Activated CD4-positive, alpha-beta T cell treated with anti-CD3 and anti-CD28 coated beads, Interleukin-2, amount 50 U/mL, for 16 hours (primary cell): Measurements from ENCODE around the gene SMARCA2.

Source experiments
- DNase-seq: peaks from one replicate; pipeline ENCODE4 v3.0.0-alpha.2; 2020

SMARCA2 gene

DNA sequence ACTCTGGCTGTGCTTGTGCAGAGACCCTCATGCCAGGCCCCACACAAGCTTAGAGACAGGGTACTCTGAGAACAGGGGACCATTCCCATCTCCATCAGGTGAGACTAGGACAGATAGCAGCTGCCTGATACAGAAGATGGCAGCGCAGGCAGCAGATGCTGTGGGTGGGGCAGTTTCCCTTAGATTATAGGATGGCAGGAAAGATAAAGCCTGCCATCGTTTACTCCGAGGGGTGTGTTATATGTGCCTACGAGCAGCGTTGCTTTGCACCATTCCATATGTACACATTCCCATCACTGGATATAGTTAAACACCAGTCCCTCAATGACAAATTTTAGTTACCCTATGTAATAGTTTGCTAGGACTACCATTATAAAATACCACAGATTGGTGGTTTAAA is 135.2 kb downstream of the SMARCA2 start:
- no peak for DNase-seq

DNA sequence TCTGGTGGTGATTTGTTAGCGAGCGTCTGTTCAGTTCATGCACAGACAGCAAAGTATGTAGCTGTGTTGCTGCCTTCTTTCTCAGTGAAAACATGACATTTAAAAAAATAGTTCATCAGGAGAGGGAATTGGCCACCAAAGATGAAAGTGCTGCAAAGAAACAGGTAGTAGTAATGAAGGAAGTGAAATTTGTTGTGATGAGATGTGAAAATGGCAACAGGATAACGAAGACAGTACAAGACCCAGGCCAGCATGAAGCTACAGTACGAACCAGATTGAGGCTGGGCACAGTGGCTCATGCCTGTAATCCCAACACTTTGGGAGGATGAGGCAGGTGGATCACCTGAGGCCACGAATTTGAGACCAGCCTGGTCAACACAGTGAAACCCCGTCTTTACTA is 136.0 kb downstream of the SMARCA2 start:
- no peak for DNase-seq

DNA sequence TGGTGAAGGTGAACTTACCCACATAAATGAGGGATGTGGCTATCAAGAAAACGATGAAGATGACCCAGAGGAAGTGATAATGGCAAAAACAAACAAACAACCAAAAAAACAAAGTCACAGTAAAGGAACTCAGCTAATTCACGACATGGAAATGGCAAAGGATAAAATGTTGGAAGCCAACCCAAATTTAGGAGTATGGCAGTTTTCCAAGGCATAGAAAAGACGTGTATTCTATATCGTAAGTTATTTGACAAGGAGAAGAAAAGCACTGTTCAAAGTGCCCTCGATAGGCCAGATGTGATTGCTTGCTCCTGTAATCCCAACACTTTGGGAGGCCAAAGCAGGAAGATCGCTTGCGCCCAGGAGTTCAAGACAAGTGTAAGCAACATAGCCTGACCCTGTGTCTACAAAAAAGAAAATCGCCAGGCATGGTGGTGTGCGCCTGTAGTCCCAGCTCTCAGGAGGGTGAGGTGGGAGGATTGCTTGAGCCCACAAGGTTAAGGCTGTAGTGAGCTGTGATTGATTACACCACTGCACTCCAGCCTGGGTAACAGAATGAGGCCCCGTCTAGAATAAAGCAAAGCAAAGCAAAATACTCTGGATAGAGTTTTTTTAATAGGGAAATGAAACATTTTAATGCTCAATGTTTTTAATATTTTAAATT is 138.0 kb downstream of the SMARCA2 start:
- DNase-seq = no peak

DNA sequence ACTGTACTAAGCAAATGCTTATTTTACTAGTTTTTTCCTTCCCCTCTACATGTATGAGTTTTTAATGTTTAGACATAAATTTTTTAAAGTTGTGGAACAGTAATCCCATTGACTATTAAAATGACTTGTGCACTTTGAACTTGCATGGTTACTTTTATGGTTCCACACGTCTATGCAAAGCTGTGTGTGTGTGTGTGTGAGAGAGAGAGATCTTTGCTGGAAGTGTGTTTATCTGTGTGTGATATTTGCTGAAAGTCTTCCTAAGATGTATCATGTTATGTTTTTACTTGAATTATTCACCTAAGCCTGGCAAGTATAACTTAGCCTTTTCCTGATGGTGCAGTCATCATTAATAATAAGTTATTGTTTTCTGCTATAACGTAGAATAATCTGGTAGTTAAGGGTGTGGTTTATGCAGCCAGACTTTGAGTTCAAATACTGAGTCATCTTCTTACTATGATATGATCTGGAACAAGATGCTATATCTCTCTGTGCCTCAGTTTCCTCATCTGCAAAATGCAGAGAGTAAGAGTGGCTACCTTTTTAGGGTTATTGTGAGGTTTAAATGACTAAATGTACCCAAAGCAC is 138.6 kb downstream of the SMARCA2 start:
- DNase-seq = no peak

DNA sequence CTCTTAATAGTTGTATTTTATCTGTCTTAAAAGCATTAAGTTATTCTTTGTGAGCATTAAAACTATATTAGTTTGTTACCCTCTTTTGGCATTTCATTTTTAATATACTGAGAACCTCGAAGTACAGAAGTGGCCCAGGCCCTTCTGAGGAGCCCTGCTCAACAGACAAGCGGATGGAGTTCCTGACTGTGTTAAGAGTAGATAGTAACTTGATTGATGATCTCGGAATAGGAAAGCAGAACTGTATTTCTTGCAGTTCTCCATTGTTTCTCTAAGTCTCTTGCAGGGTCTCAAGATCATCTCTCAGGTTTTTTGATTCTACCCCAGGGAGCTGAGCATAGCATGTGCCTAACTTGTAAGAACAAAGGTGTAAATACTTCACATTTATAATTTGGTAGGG is 139.6 kb downstream of the SMARCA2 start:
- DNase-seq = no peak

DNA sequence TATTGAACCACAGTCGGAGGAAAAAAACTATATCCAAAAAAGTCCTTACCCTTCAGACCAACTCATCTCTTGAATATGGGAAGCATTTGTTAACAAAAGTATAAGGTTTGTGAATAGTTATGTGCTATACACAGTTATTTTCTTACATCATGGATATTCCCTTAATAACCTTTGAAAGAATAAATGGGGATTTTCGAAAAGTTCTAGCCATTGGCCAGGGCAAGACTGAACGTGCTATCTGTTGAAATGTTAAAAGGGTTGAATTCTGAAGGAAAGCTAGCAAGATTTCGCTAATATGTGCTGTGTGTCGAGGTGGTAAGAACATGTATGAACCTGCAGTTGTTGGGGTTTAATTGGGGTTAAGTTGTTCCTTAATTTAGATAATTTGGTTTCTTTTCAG is 140.8 kb downstream of the SMARCA2 start:
- DNase-seq = no peak

DNA sequence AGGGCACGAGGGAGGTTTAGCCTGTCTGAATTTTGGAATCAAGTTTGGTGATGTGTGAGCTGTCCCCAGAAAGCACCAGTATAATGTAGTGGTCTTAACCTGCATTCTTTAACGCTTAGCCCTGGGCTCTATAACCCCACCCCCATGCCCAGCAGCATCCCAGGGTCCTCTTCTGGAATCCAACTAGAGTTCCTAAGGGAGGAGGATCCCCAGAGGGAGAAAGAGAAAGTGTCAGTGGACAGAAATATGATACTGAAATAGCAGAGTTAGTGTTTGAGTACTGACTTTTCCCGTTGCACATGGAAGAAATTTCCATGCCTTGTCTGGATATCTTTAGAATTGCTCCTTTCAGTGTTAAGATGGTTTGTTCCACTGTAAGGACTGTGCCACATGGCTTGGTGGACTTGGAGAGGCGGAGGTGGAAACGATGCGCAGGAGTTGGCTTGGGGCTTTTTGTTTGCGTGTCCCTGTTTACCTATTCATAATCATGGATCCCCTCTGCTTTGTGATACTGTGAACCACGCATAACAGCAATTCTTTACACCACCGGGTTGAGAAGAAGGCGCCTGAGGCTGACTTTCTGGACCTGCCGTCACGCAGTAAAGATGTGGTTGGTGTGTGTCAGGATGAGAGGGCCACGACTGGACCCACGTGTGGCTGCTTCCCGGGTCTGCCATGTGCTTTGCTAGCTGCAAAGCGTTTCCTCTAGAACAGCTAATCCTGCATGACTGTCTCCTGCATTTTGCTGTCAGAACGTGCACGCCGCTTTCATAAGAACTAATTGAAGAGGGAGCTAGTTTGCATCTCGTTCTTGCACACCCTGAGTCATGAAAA is 142.3 kb downstream of the SMARCA2 start:
- peak; percentile 65 for DNase-seq

DNA sequence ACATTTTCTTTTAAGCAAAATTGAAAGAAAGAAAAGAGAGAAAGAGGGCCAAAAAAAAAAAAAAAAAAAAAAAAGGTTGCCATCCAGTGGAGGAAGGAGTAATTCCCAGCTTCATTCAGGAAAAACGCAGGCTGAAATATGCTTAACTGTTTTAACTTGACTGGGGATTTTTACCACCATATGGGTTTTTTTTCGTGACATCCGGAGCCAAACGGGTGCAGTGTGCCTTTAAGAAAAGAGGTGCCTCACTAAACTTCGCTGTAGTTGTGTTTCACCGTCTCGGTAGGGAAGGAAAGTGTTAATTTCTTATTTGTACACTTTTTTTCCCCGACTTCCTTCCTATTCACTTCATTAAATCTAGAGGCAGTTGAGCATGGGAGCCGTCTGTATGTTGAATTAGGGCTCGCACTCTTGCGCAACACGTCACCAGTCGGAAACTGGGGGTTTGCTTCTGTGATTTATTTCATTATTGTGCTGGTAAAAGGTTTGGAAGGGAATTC is 143.0 kb downstream of the SMARCA2 start:
- DNase-seq = peak; percentile 75

DNA sequence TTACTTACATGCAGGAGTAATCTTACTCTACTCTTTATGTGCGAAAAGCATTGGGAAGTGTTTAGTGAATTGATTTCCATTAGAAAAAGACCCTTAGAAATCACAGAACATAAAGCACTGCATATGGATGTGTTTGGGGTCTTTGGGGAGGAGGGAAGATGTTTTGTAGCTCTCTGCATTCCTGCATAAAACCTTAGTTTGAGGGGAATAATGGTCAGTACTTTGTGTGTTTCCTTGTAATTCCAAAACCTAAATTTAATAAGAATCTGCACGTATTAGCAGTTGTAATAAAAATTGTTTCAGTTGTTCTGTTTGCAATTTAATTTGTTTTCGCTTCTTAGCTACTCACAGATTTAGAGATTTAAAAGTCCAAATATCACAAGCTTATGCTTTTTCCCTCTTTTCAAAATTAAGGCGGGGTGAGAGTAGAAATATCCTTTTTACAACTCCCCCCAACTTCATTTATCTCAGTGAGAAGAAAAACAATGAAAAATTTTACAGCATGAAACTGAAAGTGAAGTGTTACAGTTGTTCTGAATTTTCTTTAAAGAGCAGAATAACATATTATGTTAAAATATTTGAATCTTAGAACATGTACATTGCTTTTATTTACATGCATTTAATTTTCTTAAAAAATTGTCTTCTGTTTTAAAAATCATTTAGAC is 143.8 kb downstream of the SMARCA2 start:
- no peak for DNase-seq

DNA sequence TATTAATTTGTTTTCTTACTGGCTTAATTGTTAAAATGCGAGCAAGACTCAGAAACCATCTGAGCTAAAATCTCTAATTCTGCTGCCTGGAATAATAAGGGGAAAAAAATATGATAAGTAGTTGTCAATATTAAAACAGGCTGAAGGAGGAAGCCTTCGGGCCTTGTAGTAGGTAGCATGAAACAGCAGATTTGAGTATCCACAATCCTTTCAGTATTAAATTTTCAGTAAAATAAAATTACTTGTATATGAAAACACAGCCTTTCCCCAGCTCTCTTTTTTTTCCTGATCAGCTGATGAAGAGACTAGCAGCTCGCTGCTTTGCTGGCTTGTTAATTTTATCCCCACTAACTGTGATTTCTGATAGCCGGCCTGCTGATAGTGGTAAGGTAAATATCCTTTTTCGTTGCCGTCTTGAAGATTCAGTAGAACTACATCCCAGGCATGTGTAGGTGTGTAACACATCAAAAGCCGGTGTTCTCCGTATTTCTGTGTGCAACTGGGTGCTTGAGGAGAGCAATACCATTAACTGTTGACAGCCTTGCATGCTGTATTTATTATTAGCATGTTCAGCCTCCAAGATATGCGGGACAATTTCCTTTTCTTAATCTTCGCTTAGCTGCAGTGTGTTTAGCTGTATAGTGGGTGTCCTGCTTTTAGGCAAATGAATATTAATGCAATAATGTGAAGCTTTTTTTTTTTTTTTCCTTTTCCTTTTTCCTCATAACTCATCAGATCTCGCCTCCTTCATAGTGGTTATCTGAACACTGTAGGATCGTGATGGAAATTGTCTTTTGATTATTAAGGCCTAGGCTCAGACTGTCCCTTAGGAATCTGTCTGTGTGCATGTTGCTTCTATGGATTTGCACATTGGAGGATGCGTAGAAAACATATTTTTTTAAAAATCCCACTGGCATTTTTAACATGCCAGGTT is 144.6 kb downstream of the SMARCA2 start:
- no peak for DNase-seq

DNA sequence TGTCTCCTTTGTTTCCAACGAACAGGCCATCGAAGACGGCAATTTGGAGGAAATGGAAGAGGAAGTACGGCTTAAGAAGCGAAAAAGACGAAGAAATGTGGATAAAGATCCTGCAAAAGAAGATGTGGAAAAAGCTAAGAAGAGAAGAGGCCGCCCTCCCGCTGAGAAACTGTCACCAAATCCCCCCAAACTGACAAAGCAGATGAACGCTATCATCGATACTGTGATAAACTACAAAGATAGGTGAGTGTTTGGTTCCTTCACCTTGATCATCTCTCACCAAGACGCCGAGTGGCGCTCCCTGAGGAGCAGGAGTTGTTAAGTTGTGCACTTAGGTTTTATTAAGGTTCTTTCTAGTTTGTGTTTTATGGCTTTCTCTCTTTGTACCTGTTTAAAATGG is 146.5 kb downstream of the SMARCA2 start:
- no peak for DNase-seq

DNA sequence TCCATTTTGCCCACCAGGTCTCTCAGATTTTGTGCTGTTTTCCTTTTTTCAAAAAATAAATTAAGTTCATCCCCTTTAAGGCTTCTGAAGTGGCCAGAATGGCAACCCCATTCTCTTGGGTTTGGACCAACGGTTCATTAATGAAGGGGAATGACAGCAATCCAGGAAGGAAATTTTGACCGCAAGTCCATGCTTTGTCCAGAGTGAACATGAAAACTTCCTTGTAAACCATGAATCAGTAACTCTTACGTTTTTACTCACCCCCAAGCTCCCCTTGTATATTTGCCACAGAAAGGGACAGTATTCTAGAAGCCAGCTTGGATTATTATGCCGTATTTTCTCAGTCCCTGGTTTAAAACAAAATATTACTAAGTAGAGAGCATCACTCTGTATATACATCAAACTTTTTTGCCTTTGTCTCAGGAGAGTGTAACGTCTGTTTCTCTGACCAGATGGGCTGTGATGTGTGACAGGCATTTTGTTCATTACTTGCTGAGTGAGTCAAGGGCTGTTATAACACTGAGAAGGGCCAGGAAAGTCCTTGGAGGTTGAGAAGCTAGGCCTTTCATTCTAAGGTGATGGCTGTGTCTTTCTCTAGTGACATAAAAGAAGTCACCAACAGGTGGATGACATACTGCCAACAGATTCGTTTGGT is 148.2 kb downstream of the SMARCA2 start:
- no peak for DNase-seq

DNA sequence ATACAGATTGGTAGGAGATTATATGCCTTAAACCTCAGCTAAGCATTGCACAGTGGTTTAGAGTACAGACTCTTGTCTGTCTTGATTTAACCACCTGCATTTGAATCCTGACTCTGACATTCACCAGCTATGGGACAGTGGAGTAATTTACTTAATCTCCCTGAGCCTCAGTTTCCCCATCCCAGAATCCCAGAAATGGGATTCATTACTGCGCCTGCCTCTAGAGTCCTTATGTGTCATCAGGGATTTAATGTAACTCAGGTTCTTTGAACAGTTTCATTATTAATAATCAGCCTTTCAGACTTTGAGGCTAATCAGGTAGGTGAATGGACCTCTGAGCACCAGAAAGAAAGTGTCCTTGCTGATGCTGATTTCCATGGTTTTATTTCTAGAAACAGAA is 149.1 kb downstream of the SMARCA2 start:
- no peak for DNase-seq

DNA sequence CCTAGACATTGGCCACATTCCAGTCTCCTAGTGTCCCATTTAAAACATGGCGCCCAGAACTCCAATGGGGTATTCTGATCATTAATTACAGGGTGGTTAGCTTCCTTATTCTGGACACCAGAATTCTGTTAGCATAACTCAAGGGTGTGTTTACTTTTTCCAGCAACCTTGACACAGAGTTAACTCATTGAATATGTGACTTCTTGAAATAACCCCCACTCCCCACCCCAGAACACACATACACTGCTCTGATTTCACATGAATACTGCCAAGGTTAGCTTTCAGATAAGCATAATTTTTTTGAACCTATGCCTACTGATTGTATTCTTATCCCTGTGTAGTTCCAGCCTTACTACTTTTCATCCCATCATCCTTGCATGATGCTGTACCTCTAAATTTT is 151.1 kb downstream of the SMARCA2 start:
- no peak for DNase-seq

DNA sequence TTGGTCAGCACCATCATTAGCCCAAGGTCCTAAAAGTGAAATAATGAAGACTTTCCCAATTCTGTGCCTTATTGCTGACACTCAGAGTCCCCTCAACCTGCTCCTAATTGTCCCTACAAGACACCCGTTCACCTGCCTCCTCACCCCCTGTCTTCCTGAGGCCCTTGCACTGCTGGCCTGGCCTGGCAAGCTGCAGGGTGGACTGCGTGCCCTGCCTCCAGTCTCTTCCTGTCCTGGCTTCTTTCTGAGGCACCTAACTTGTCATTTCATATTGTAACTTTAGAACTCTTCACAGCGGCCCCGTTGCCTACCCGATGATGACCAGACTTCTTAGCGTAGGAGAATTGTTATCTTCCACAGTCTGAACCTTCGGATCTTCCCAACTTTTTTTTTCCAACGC is 153.9 kb downstream of the SMARCA2 start:
- no peak for DNase-seq

DNA sequence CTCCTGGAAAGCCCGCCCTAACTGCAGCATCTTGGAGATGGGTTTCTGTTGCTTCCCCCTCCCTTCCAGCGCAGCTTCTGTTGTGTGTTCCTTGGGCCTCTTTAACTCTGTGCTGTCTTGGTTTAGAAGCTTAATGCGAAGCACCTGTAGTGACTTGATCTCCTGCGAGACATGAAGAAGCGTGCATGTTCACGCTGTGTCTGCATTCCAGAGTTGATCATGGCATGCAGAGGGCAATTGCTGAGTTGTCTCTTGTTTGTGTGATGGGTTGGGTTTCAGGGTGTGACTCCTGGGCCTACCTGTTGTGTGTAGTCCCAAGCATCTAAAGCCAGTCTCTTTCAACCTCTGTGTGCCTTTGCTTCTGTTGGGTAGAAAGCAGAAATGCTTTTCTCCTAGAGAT is 155.6 kb downstream of the SMARCA2 start:
- DNase-seq = no peak

DNA sequence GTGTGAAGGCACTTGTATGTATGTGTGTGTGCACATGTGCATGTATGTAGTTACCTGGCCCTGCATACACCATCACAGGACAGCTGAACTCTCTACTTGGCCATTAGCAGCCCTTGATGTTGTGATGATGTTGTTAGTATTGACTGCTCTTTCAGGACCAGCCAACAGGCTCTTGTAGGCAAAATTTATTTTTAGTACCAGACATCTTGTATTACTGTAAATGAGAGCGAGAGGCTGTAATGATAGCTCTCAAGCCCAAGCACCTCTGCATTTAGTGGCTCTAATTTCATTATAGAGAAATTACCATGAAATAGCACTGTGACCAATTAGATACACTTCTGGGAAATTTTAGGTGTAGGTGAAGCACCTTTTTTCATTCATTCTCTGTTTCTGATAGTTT is 158.0 kb downstream of the SMARCA2 start:
- DNase-seq = no peak

DNA sequence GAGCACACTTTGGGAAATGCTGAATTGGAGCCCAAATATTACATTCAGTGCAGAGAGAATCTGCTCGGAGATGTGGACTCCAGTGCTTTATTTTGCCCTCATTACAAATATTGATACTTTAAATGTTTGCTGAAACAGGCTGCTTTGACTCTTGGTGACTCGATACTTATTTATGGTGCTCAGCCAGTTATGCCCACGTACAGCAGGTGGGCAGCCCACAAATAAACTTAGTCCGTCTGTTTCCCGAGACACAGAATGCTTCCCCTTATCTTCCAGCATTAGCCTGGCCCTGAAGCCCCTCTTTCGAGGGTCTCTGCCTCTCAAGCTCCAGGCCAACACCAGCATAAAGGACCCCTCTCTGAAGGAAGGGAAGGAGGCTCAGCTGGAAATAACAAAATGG is 158.7 kb downstream of the SMARCA2 start:
- DNase-seq = no peak

DNA sequence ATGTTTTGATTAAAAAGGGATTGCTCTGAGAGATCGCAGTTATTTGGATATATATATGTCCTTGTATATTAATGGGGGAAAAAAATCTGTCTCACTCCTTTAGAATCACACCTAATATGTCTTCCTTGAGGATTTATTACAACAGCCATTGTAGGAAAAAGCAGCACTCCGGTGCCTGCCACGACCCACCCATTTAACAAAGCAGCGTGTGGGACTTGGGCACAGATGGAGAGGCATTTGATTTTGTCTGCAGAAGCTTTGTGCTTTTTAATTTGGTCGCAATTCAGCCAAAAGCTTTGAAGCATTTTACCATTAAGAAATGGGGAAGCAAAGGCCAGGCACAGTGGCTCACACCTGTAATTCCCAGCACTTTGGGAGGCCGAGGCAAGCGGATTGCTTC is 159.2 kb downstream of the SMARCA2 start:
- no peak for DNase-seq

DNA sequence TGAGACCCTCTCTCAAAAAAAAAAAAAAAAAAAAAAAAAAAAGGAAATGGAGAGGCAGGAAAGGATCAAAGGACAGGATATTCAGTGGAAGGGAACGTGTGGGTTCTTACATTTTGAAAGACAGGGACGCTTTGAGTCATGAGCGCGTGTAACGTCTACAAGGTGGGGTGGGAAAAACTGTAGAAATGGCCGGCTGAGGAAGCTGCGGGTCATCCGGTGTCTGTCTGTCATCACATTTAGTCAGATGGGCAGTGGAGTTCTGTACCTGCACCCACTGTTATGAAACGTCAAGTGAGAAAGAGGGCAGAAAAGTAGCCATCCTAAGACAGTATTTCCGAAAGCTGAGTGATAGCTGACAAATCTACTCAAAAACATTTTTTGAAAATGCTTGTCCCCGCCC is 159.8 kb downstream of the SMARCA2 start:
- no peak for DNase-seq

DNA sequence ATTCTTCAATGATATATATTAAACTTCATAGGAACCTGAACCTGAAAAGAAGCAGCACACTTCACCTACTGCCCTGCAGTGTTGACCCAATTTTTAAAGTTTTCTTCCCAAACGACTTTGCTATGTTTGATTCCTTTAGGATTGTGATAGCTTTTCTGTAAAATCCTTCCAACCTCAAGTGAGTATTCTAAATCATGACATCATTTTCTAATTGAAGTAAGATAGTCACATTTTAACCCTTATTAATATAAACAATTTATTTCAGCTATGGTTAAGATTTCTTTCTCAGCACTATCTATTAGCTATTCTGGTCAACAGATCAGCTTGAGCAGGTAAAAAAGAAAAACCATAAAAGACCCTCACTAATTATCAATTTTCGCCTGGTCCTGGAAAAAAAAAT is 162.0 kb downstream of the SMARCA2 start:
- no peak for DNase-seq
